ENCODE measurements around the gene ZNF831.

GRCh38 chr20:59117526-59117925 is 46.1 kb upstream of the ZNF831 start:
- TF ChIP-seq, protein P1, sequence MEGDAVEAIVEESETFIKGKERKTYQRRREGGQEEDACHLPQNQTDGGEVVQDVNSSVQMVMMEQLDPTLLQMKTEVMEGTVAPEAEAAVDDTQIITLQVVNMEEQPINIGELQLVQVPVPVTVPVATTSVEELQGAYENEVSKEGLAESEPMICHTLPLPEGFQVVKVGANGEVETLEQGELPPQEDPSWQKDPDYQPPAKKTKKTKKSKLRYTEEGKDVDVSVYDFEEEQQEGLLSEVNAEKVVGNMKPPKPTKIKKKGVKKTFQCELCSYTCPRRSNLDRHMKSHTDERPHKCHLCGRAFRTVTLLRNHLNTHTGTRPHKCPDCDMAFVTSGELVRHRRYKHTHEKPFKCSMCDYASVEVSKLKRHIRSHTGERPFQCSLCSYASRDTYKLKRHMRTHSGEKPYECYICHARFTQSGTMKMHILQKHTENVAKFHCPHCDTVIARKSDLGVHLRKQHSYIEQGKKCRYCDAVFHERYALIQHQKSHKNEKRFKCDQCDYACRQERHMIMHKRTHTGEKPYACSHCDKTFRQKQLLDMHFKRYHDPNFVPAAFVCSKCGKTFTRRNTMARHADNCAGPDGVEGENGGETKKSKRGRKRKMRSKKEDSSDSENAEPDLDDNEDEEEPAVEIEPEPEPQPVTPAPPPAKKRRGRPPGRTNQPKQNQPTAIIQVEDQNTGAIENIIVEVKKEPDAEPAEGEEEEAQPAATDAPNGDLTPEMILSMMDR (IDR thresholded peaks at IDR 0.05), result no peak
- TF ChIP-seq POLR2A (IDR thresholded peaks at IDR 0.05), result no peak

Data from thyroid gland (tissue), 4 donors.